ENCODE data around the gene RSL24D1.

RSL24D1 gene

DNA sequence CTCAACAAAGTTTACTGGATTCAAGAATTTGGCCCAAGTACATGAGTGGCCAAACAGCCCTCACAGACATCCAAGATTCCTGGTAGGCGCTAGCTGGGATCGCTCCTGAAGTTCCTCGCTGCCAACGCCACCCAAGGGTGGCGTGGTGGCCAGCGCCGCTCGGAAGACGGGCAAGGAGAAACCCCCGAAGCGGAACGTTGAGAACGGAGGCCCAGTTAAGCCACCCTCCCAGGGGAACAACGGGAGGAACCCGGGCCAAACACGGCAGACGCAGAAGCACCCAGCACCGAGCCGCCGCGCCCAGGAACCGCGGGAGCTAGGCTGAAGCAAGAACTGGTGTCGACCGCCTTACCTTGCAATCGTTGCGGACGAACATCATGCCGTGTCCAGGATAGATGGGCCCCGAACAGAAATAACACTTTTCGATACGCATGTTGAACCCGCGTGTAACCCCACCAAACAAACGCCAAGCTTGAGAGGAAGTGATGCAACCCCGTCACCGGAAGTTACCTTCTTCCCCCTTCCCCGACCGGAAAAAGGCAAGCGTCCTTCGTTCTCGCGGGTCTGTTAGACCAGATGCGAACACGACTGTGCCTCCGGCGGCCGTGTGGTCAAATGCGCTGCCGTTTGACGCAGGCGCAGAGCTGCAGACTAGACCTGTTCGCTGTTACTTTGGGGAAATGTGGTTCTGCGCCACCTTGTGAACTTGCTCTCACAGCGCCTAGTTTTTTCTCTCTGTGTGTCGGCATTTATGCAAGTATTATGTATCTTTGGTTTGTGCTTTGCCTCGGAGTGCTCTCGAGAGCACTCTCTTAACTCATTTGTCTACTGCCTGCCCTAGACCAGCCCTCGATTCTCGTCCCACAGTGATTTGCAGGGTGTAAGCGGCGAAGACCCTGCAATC lies at the start of gene RSL24D1:
Gene RSL24D1 (minus strand): TSS at position 484 of the 904 bp plus-strand sequence. CDS start 51 bp downstream, at position 433.
- H3K4me3 ChIP-seq (ENCODE audit: low read depth, low read length), result peak within 1 kb of the TSS; percentile 95
- TF ChIP-seq, protein P1, sequence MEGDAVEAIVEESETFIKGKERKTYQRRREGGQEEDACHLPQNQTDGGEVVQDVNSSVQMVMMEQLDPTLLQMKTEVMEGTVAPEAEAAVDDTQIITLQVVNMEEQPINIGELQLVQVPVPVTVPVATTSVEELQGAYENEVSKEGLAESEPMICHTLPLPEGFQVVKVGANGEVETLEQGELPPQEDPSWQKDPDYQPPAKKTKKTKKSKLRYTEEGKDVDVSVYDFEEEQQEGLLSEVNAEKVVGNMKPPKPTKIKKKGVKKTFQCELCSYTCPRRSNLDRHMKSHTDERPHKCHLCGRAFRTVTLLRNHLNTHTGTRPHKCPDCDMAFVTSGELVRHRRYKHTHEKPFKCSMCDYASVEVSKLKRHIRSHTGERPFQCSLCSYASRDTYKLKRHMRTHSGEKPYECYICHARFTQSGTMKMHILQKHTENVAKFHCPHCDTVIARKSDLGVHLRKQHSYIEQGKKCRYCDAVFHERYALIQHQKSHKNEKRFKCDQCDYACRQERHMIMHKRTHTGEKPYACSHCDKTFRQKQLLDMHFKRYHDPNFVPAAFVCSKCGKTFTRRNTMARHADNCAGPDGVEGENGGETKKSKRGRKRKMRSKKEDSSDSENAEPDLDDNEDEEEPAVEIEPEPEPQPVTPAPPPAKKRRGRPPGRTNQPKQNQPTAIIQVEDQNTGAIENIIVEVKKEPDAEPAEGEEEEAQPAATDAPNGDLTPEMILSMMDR (IDR thresholded peaks at IDR 0.05; ENCODE audit: low read depth, low read length), result no peak

DNA sequence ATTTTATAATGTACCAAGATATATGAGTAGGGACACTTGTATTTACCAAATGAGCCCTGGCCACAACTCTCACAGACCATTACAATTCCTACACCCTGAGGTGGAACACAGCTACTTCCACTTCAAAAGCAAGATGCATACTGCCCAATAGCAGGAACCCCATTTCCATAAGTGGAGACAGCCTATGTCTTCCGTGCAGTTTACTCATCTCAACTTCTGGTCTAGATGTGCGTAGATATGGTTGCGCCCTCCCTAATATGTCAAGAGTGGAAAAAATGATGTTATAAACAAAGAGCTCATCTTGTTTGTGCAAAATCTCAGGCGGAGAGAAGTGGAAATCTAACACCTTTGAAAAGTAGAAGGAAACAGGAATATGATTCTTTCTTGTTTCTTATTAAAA lies 48.3 kb upstream of the RSL24D1 start:
- H3K4me3 ChIP-seq (ENCODE audit: low read depth, low read length), result no peak overlapping the region
- TF ChIP-seq, protein P1 (IDR thresholded peaks at IDR 0.05; ENCODE audit: low read depth, low read length), result no peak

DNA sequence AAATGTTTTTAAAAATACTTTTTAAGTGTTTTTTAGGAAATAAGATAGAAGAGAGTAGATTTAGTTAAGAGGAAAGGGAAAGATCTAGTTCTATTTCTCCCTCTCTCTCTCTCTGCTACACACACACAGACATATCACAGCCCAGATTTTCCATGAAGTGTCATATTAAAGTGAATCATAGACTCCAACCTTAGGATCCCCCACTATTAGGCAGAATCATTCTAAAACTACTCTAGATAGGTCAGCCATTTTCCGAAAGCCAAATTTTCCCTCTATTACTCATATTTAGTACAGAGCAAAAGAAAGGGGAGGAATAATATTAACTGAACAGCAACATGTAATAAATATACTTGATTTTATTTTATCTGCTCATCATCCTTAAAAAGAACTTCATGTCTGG lies 45.1 kb upstream of the RSL24D1 start:
- no peak overlapping the region for H3K4me3 ChIP-seq (ENCODE audit: low read depth, low read length)
- TF ChIP-seq, protein P1 (IDR thresholded peaks at IDR 0.05; ENCODE audit: low read depth, low read length), result no peak

DNA sequence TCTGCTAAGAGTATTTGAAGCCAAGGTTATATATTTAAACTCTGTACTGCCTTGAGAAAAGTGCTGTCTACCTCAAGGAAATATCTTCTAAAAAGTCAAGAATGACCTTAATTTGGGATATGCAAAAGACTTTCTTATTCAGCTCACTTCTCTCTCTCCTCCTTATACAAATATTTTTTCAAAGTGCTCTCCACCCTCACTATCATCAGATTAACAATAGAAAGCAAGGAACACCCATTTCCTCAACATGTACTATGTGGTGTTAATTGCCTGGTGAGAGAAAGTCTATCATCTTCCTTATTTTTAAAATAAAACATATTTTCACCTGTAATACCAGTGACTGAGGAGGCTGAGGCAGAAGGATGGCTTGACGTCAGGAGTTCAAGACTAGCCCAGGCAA lies 44.4 kb upstream of the RSL24D1 start:
- TF ChIP-seq, protein P1 (IDR thresholded peaks at IDR 0.05; ENCODE audit: low read depth, low read length), result no peak
- no peak overlapping the region for H3K4me3 ChIP-seq (ENCODE audit: low read depth, low read length)

DNA sequence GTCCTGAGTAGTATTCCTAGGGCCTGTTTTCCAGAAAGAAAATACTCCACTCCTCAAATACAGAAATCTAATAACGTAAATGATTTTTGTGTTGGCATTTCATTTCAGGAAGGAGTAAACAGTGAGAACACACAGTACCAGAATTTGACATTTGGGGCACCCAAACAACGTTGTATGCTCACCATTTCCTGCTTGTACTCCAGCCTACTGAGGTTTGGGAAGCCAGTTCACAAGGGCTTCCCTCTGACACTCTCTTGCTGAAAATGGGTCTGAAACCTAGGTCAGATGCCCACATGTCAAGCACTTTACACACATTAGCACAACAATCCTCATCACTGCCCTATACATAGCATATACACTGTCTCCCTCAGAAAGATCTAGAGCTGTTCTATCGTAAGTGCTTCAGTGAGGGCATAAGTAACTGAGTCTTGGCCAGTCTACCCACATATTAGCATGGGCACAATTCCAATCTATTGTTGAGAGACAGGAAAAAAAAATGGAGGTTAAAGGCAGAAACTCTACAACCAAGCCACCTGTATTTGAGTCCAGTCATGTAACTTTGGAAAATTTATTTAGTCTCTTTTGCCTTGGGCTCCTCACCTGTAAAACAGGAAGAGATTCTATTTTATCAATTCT lies 43.5 kb upstream of the RSL24D1 start:
- TF ChIP-seq, protein P1 (IDR thresholded peaks at IDR 0.05; ENCODE audit: low read depth, low read length), result no peak
- H3K4me3 ChIP-seq (ENCODE audit: low read depth, low read length), result no peak overlapping the region

DNA sequence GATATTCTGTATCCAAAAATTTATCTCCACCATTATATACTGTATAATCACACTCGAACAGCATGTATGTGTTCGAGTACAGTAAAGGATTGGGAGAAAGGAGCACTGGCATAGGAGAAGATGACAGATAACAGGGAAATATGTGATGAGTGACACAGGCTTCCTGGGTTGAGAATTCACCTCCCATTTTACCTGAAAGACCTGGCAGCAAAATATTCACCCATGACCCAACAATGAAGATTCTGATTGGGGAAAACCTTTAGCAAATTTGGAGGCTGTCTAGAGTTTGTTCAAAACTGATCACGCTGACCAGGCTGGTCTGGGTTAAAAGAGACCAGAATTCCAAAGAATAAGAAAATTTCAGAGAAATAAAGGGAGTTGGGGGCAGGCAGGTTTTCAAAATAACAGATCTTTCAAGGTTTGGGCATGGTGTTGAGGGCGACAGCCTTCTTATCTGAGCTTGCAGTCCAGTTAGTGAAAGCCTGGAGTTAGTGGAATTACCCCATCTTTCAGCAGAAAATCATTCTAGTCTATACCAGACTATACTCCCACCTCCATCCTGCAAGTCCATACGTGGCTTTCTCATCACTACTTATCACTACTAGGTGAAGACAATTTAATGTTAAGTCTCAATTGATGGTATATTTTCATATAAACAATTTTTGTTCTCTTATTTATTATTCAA lies 42.8 kb upstream of the RSL24D1 start:
- H3K4me3 ChIP-seq (ENCODE audit: low read depth, low read length), result no peak overlapping the region
- TF ChIP-seq, protein P1 (IDR thresholded peaks at IDR 0.05; ENCODE audit: low read depth, low read length), result no peak

Measured in WI38 (cell line).